Measurements from ENCODE around the gene ECT2L.

The ECT2L gene

DNA sequence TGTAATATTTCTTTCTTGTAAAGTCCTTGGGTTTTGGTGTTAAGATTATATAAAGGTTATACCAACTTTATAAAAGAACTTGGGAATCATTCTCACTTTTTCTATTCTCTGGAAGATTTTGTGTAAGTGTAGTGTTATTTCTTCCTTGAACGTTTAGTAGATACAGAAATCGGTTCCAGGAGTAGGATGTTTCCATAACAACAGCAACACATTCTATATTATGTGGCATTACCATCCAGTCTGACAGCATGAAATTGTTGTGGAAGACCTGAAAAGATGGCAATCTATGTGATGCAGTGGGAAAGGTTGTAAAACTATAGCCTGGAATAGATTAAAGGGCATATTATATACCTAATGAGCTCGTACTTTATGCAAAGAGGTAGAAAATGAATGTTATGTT is 13.8 kb downstream of the ECT2L start:
- TF ChIP-seq, protein P1, sequence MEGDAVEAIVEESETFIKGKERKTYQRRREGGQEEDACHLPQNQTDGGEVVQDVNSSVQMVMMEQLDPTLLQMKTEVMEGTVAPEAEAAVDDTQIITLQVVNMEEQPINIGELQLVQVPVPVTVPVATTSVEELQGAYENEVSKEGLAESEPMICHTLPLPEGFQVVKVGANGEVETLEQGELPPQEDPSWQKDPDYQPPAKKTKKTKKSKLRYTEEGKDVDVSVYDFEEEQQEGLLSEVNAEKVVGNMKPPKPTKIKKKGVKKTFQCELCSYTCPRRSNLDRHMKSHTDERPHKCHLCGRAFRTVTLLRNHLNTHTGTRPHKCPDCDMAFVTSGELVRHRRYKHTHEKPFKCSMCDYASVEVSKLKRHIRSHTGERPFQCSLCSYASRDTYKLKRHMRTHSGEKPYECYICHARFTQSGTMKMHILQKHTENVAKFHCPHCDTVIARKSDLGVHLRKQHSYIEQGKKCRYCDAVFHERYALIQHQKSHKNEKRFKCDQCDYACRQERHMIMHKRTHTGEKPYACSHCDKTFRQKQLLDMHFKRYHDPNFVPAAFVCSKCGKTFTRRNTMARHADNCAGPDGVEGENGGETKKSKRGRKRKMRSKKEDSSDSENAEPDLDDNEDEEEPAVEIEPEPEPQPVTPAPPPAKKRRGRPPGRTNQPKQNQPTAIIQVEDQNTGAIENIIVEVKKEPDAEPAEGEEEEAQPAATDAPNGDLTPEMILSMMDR (IDR thresholded peaks at IDR 0.05; ENCODE audit: low read depth, low read length), result no peak
- no peaks in the 10 kb centered on the region for H3K27me3 ChIP-seq (ENCODE audit: insufficient read depth, low read depth, severe bottlenecking)

DNA sequence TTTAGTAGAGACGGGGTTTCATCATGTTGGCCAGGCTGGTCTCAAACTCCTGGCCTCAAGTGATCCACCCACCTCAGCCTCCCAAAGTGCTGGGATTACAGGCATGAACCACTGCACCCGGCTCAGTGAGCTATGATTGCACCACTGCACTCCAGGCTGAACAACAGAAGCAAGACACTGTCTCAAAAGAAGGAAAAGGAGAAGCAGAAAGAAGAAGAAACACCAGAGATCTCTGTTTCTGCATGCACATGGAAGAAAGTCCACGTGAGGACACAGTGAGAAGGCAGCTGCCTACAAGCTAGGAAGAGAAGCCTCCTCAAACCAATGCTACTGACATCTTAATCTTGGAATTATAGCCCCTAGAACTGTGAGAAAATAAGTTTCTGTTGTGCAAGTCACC is 16.0 kb downstream of the ECT2L start:
- Histone ChIP-seq H3K27me3 (ENCODE audit: insufficient read depth, low read depth, severe bottlenecking) (no peaks in the 10 kb centered on the region), H3K36me3 (no peaks in the 10 kb centered on the region), H3K9me3 (ENCODE audit: severe bottlenecking) (no peaks in the 10 kb centered on the region), H3K27ac (no peak overlapping the region), H3K4me3 (ENCODE audit: low read depth, low read length) (no peak overlapping the region)
- no peak for DNase-seq
- TF ChIP-seq, protein P1 (IDR thresholded peaks at IDR 0.05; ENCODE audit: low read depth, low read length), result no peak

More for the DNA sequence above, 13.8 kb downstream of the ECT2L start:
- no peak overlapping the region for H3K27ac ChIP-seq
- H3K4me3 ChIP-seq (ENCODE audit: low read depth, low read length), result no peak overlapping the region
- no peaks in the 10 kb centered on the region for H3K9me3 ChIP-seq (ENCODE audit: severe bottlenecking)
- no peak for DNase-seq
- no peaks in the 10 kb centered on the region for H3K36me3 ChIP-seq

DNA sequence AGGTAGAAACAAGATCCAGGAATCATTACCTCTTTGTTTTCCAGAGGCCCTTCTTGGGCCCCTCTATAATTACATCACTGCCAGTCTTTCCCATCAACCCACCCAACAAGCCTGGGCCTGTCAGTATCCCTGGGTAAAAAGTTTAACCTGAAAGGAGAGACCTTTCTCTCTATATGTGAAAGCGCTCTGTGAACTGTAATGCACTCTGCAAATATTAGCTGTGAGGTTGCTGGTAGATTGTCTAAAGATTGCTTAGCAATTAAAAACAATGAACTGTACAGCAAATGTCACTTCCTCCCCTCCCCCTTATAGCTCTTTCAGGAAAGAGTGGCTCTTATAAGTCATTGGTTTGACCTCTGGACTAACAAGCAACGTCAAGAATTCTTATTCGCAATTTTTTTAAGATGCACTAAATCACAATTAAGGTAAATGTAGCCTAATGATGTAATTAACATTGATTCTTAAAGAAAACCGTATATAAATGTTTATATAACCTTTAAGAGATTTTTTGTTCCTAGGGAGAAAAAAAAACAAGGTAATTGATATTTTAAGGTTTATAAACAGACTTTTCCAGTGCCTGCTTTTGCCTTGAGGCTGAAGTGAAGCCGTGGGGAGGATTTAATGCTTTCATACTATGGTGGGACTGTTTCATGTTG is 18.4 kb downstream of the ECT2L start:
- Histone ChIP-seq H3K27ac (no peak overlapping the region), H3K4me3 (ENCODE audit: low read depth, low read length) (no peak overlapping the region), H3K36me3 (no peaks in the 10 kb centered on the region), H3K27me3 (ENCODE audit: insufficient read depth, low read depth, severe bottlenecking) (no peaks in the 10 kb centered on the region), H3K9me3 (ENCODE audit: severe bottlenecking) (no peaks in the 10 kb centered on the region)
- TF ChIP-seq, protein P1 (IDR thresholded peaks at IDR 0.05; ENCODE audit: low read depth, low read length), result no peak
- DNase-seq, result no peak

DNA sequence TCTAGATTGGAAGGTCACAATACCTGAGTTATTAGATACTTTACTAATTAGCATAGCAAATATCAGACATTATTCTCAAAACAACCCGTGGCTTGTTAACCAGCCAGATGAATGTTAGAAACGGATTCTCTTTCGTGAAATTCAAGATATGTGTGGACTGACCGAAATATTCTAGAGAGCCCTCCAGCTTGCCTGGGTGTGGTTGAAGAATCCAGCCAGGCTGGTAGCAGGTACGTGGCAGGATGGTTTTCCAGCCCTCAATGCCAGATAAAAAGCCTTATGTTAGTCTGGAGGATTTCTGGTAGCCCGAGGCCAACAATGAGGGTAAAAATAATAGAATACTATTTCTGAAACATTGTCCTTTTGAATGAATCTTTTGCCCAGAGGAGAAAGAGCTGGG is 19.3 kb downstream of the ECT2L start:
- no peaks in the 10 kb centered on the region for H3K9me3 ChIP-seq (ENCODE audit: severe bottlenecking)
- no peaks in the 10 kb centered on the region for H3K36me3 ChIP-seq
- H3K4me3 ChIP-seq (ENCODE audit: low read depth, low read length), result no peak overlapping the region
- no peak for DNase-seq
- H3K27ac ChIP-seq, result no peak overlapping the region
- TF ChIP-seq, protein P1 (IDR thresholded peaks at IDR 0.05; ENCODE audit: low read depth, low read length), result no peak
- no peaks in the 10 kb centered on the region for H3K27me3 ChIP-seq (ENCODE audit: insufficient read depth, low read depth, severe bottlenecking)

DNA sequence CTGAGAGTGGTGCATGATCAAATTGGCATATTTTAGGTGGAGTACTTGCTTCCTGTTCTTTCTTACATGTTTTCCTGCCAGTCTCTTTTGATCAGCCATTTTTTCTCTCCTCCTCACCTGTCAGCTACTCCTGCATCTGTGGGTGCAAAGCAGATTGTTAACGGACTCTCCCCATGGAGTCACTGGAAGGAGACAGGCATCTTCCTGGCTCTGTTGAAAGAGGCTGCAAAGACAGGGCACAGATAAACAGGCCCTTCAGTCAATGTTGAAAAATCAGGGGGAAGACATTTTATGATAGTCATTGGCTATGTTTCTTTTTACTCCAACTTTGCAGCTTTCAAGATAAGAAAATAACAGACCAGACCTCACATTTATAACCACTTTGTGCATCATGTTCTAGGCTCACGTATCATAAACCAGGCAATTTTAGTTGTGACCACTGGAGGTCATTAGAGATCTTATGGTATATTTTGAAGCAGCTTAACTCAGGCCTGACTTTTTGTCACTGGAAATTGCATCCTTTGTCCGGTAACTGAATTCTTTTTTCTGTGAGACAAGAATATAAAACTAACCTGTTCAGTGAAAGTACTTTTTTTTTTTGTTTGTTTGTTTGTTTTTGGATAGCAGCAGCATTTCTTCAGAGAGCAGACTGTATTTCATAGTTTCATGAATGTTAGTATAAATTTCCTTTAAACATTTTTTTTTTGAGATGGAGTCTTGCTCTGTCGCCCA is 20.1 kb downstream of the ECT2L start:
- no peaks in the 10 kb centered on the region for H3K36me3 ChIP-seq
- H3K27me3 ChIP-seq (ENCODE audit: insufficient read depth, low read depth, severe bottlenecking), result no peaks in the 10 kb centered on the region
- H3K9me3 ChIP-seq (ENCODE audit: severe bottlenecking), result no peaks in the 10 kb centered on the region
- DNase-seq, result no peak
- TF ChIP-seq, protein P1 (IDR thresholded peaks at IDR 0.05; ENCODE audit: low read depth, low read length), result peak; percentile 51
- no peak overlapping the region for H3K4me3 ChIP-seq (ENCODE audit: low read depth, low read length)
- H3K27ac ChIP-seq, result no peak overlapping the region

Data from WERI-Rb-1 (cell line).